Activated CD4-positive, alpha-beta memory T cell treated with anti-CD3 and anti-CD28 coated beads for 36 hours (primary cell): ENCODE measurements around the gene SCUBE2. TPM values are rescaled to one million over a fixed set of nuclear protein-coding genes. Genes with fewer than 3 reads are reported as not detected.

Source experiments
- CTCF ChIA-PET: fragments of 350-600 bp; sonication (Branson Sonifier 250); formaldehyde crosslinking; loops from one replicate; lab custom pipeline; 2021; ENCODE audit warnings: antibody characterized with exemption, inconsistent platforms; lab: Charles Lee
- POLR2A ChIA-PET: fragments of 350-600 bp; sonication (Branson Sonifier 250); formaldehyde crosslinking; loops from one replicate; lab custom pipeline; 2021; ENCODE audit warnings: antibody characterized with exemption; lab: Charles Lee
- DNase-seq: peaks from one replicate; pipeline ENCODE4 v3.0.0-alpha.2; 2020
- H3K27ac Mint-ChIP-seq: one replicate; pipeline ENCODE4 v1.8.0; 2021; ENCODE audit warnings: mixed read lengths
- H3K27me3 Mint-ChIP-seq: one replicate; pipeline ENCODE4 v1.8.0; 2021; ENCODE audit warnings: mixed read lengths
- H3K36me3 Mint-ChIP-seq: one replicate; pipeline ENCODE4 v1.8.0; 2021; ENCODE audit warnings: mixed read lengths
- H3K4me1 Mint-ChIP-seq: one replicate; pipeline ENCODE4 v1.8.0; 2021; ENCODE audit warnings: low read depth, mixed read lengths
- H3K4me3 Mint-ChIP-seq: one replicate; pipeline ENCODE4 v1.8.0; 2021; ENCODE audit warnings: mild to moderate bottlenecking, mixed read lengths
- H3K9me3 Mint-ChIP-seq: one replicate; pipeline ENCODE4 v1.8.0; 2021; ENCODE audit warnings: mixed read lengths
- intact Hi-C: fragments of 100-400 bp; cut with micrococcal nuclease; formaldehyde crosslinking; loops from one replicate; pipeline ENCODE4 v1.15.1; 2023
- total RNA-seq, 2 experiments: library from RNA; stranded (reverse); gene quantifications; one replicate each; pipeline ENCODE4 v1.2.3, GENCODE V29; 2021

The SCUBE2 gene
- total RNA-seq, 2 experiments from 2014 or later: not detected

DNA sequence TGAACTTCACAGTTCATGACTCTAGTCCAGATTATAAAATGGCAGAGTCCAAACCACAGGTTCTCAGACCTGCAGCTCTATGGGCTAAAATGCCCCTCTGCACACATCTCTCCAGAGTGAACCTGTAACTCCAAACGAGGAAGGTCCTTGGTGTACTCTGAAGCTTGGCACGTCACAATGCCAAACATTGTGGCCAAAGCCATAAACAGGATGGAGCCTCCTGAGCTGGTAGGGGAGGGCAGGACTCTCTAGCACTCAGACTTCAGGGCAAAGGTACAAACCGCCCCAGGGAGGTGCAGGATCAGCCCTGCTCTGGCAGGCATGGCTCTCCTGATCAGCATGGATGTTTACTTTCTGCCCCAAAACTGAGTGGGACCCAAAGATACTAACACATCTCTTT lies 2.3 kb downstream of the SCUBE2 start:
- H3K4me3 Mint-ChIP-seq: no peak overlapping the region
- intact Hi-C loops: no loop called here
- ChIA-PET POLR2A (no interaction called here), CTCF (interaction anchor here (0.9 to 3.6 kb wide), 5 partner anchors 45 to 74 kb away, joined by 3 to 13 read pairs (median 3); no protein-coding TSS in a partner anchor)
- peaks cover 43% of the 10 kb centered on the region for H3K27me3 Mint-ChIP-seq
- no peak overlapping the region for H3K27ac Mint-ChIP-seq
- peaks cover 2% of the 10 kb centered on the region for H3K4me1 Mint-ChIP-seq
- DNase-seq: no peak
- H3K9me3 Mint-ChIP-seq: no peaks in the 10 kb centered on the region
- no peaks in the 10 kb centered on the region for H3K36me3 Mint-ChIP-seq

DNA sequence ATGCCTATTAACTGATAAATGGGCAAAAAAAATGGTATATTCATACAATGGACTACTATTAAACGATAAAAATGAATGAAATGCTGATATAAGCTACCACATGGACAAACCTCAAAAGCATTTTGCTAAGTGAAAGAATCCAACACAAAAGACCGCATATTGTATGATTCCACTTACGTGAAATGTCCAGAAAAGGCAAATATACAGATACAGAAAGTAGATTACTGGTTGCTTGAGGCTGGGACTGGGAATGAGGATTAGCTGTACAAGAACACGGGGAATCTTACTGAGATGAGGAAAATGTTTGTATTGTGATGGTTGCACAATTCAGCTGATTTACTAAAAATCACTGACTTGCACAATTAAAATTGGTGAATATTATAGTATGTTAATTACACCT lies 8.8 kb downstream of the SCUBE2 start:
- POLR2A ChIA-PET: no interaction called here
- H3K9me3 Mint-ChIP-seq: no peaks in the 10 kb centered on the region
- no peak overlapping the region for H3K27ac Mint-ChIP-seq
- H3K27me3 Mint-ChIP-seq: peaks cover 2% of the 10 kb centered on the region
- H3K36me3 Mint-ChIP-seq: no peaks in the 10 kb centered on the region
- CTCF ChIA-PET: interaction anchor here (1.2 kb wide), 1 partner anchor 67 kb away, joined by 4 read pairs; no protein-coding TSS in a partner anchor
- no peak overlapping the region for H3K4me3 Mint-ChIP-seq
- H3K4me1 Mint-ChIP-seq: peaks cover 3% of the 10 kb centered on the region
- intact Hi-C loops: no loop called here
- DNase-seq: no peak

- POLR2A ChIA-PET: no interaction called here
- H3K27me3 Mint-ChIP-seq: peaks cover 4% of the 10 kb centered on the region
- no peak for DNase-seq
- no peaks in the 10 kb centered on the region for H3K36me3 Mint-ChIP-seq
- CTCF ChIA-PET: no interaction called here
- H3K27ac Mint-ChIP-seq: no peak overlapping the region
- H3K9me3 Mint-ChIP-seq: no peaks in the 10 kb centered on the region
- H3K4me3 Mint-ChIP-seq: no peak overlapping the region
- intact Hi-C loops: no loop called here
- H3K4me1 Mint-ChIP-seq: peaks cover 3% of the 10 kb centered on the region
Observed at GRCh38 chr11:9081153-9081552, 10.2 kb downstream of the SCUBE2 start.

DNA sequence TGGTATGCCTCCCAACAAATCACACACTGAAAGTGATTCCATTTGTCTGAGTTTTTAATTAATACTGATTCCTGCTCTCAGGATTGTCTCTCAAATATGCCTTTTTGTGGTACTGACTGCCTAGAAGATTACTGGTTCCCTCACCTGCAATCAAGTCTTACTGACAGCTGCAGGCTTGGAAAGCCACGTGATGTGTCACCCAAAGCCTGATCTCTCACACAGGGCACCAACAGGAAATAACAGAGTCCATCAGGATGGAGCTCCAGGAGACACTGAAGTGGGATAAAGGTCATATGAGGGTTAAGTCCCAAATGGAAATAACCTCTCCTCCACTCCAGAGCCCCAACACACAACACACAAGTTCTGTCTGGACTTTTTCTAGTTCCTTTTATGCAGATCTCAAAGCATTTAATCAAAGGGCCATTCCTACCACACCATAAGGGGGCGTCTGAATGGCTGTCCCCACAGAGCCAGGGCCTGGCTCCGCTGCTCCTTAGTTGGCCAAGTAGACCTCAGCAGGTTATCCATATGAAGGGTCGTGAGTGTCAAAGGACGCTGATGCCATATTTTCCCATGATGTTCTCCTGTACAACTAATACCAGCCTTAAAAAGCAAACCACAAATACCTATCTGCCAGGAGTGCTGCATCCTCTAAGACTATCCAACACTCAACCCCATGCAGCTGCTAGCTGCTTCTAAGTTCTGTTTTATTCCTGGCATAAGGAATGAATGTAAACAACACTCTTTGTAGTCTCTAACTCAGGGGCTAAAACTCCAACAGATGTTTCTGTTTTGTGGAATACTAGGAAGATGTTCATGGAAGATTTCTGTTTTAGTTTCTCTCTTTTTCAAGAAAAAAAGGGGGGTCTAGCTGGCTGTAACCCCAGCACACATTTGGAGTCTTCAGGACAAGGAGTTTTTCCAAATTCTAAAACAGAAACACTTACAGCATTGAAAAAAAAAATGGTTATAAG lies 13.0 kb downstream of the SCUBE2 start:
- intact Hi-C loops: no loop called here
- peaks cover 3% of the 10 kb centered on the region for H3K4me1 Mint-ChIP-seq
- H3K27ac Mint-ChIP-seq: no peak overlapping the region
- no peak overlapping the region for H3K4me3 Mint-ChIP-seq
- CTCF ChIA-PET: no interaction called here
- peaks cover 13% of the 10 kb centered on the region for H3K27me3 Mint-ChIP-seq
- no peaks in the 10 kb centered on the region for H3K9me3 Mint-ChIP-seq
- no peak for DNase-seq
- no peaks in the 10 kb centered on the region for H3K36me3 Mint-ChIP-seq
- POLR2A ChIA-PET: no interaction called here

- POLR2A ChIA-PET: interaction anchor here (1.3 kb wide), 1 partner anchor 54 kb away, joined by 3 read pairs; no protein-coding TSS in a partner anchor
- H3K4me3 Mint-ChIP-seq: no peak overlapping the region
- no peak overlapping the region for H3K27ac Mint-ChIP-seq
- peaks cover 14% of the 10 kb centered on the region for H3K27me3 Mint-ChIP-seq
- CTCF ChIA-PET: interaction anchor here (0.6 to 1.6 kb wide), 5 partner anchors 17 to 251 kb away, joined by 3 to 6 read pairs (median 3); no protein-coding TSS in a partner anchor
- H3K4me1 Mint-ChIP-seq: peaks cover 3% of the 10 kb centered on the region
- intact Hi-C loops: no loop called here
- H3K9me3 Mint-ChIP-seq: no peaks in the 10 kb centered on the region
- no peaks in the 10 kb centered on the region for H3K36me3 Mint-ChIP-seq
- no peak for DNase-seq
Observed at GRCh38 chr11:9077164-9077563, 14.2 kb downstream of the SCUBE2 start.

DNA sequence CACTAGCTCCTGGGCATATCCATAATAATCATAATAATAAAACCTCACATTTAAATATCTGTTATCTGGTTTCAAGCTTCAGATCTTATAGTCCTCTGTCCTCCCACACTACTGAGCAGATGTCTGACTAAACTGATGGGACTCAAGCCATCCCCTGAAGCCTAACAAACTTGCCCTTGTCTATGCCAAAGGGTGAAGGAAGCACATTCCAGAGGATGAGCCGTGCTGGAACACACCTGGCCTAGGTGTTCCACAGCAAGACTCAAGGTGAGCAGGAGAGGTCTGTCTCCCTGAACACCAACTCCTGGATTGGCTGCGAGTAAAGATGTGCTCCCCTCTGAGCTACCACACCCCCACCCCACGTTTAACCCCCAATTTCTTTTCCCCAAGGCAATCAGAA lies 14.7 kb downstream of the SCUBE2 start:
- H3K4me1 Mint-ChIP-seq: peaks cover 3% of the 10 kb centered on the region
- intact Hi-C loops: no loop called here
- H3K4me3 Mint-ChIP-seq: no peak overlapping the region
- H3K27ac Mint-ChIP-seq: no peak overlapping the region
- no peaks in the 10 kb centered on the region for H3K36me3 Mint-ChIP-seq
- no peak for DNase-seq
- no peaks in the 10 kb centered on the region for H3K9me3 Mint-ChIP-seq
- ChIA-PET CTCF (interaction anchor here (0.6 to 1.6 kb wide), 4 partner anchors 17 to 251 kb away, joined by 3 to 6 read pairs (median 3); no protein-coding TSS in a partner anchor), POLR2A (interaction anchor here (1.3 kb wide), 1 partner anchor 54 kb away, joined by 3 read pairs; no protein-coding TSS in a partner anchor)
- peaks cover 14% of the 10 kb centered on the region for H3K27me3 Mint-ChIP-seq

DNA sequence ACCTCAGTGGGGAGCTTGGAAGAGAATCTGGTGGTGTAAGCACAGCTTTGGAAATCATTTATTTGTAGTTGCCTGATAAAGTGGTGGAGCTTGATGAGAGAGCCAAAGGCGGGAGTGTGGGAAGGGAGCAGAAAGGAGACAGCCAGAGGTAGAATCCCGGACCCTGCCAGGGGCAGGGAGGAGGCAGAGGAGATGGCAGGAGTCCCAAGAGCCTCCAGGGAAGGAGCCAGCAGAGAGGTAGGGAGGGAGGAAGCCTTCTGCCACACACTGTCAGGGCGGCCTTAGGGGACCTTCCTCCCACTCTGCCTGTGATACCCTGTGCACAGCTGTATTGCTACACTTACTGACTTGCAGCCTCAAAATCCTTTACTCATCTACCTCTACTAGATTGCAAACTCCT lies 15.4 kb downstream of the SCUBE2 start:
- intact Hi-C loops: no loop called here
- ChIA-PET POLR2A (no interaction called here), CTCF (interaction anchor here (1.6 kb wide), 1 partner anchor 62 kb away, joined by 6 read pairs; no protein-coding TSS in a partner anchor)
- H3K27ac Mint-ChIP-seq: no peak overlapping the region
- H3K27me3 Mint-ChIP-seq: peaks cover 14% of the 10 kb centered on the region
- no peak overlapping the region for H3K4me3 Mint-ChIP-seq
- H3K36me3 Mint-ChIP-seq: no peaks in the 10 kb centered on the region
- no peak for DNase-seq
- no peaks in the 10 kb centered on the region for H3K9me3 Mint-ChIP-seq
- H3K4me1 Mint-ChIP-seq: peaks cover under 1% of the 10 kb centered on the region

DNA sequence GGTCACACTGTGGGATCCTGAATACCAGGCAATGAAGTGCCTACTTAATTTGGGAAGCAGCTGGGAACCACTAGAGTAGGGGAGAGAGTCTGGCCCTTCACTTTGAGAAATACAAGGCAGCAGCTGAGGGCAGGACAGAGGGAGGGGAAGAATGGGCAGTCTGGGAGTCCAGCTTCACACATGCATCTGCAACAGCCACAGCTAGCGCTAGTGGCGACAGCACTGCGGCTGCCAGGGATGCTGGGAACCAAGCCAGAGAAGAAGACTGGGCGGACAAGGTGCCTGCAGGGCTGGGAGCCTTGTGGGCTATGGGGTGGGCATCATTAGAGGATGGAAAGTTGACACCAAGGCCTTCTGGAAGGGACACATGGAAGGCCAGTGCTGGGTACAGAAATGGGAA lies 15.8 kb downstream of the SCUBE2 start:
- H3K27ac Mint-ChIP-seq: no peak overlapping the region
- POLR2A ChIA-PET: no interaction called here
- no peak overlapping the region for H3K4me3 Mint-ChIP-seq
- H3K9me3 Mint-ChIP-seq: no peaks in the 10 kb centered on the region
- intact Hi-C loops: no loop called here
- CTCF ChIA-PET: interaction anchor here (0.6 to 1.6 kb wide), 2 partner anchors 62 to 280 kb away, joined by 3 to 6 read pairs; no protein-coding TSS in a partner anchor
- peaks cover 14% of the 10 kb centered on the region for H3K27me3 Mint-ChIP-seq
- no peaks in the 10 kb centered on the region for H3K36me3 Mint-ChIP-seq
- no peak for DNase-seq
- no peaks in the 10 kb centered on the region for H3K4me1 Mint-ChIP-seq

DNA sequence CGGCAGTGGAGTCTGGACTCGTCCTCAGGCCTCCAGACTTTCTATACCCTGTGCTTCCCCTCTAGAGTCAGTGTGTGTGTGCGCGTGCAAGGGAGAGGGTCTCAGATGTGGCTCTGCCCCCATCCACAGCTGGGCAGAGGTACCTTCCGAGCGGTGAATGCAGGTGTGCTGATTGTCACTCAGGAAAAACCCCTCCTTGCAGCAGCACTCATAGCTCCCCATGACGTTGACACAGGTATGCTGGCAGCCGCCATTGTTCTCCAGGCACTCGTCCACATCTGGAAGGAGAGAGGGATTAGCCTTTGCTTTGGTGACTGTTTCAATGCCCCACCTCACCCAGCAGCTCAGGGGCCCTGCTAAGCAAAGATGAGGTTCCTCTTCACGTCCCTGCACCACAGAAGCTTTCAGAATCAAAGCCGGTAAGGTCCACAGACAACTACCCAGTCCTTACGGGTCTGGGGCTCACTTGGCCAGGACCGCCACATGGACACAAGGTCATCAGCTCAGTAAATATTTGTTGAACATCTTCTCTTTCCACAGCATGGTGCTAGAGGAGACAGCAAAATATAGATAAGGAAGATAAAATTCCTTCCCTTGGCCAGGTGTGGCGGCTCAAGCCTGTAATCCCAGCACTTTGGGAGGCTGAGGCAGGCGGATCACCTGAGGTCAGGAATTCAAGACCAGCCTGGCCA lies 16.9 kb downstream of the SCUBE2 start:
- no peaks in the 10 kb centered on the region for H3K9me3 Mint-ChIP-seq
- no peaks in the 10 kb centered on the region for H3K36me3 Mint-ChIP-seq
- intact Hi-C loops: no loop called here
- CTCF ChIA-PET: interaction anchor here (0.6 to 1.0 kb wide), 3 partner anchors 11 to 281 kb away, joined by 3 to 4 read pairs (median 3); no protein-coding TSS in a partner anchor
- peaks cover 18% of the 10 kb centered on the region for H3K27me3 Mint-ChIP-seq
- no peak overlapping the region for H3K4me3 Mint-ChIP-seq
- no peak overlapping the region for H3K27ac Mint-ChIP-seq
- POLR2A ChIA-PET: no interaction called here
- no peak for DNase-seq
- no peaks in the 10 kb centered on the region for H3K4me1 Mint-ChIP-seq

DNA sequence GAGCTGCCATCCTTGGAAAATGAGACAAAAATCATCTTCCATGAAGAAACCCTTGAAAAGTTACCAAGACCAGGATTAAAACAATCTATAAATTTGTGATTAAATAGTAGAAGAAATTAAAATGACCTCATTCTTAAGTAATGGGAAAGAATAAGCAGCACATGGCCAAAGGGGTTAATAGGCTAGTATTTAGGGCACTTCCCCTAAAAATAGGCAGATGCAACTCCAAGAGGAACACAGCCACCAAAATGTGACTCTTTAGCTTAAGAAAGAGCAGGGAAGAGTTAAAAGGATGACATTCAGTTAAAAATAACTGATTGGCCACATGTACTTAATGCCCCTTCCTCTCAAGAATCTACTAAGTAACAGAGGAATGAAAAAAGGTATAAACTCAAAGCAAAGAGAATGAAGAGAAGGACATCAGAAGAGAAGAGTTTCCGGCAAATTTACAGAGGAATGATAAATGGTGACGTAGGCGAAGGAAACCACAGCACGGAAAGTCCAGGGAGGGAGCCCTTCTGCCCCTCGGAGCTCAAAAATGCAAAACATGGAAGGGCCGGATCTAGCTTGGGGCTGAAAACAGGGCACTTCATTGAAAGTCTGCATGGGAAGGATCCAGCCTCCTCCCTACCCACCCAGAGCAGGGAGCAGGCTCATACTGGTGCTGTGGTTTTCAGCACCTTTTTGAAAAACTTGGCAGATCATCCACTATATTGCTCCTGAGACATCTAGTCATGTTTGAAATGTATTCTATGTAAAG lies 17.8 kb downstream of the SCUBE2 start:
- Mint-ChIP-seq H3K27ac (no peak overlapping the region), H3K36me3 (no peaks in the 10 kb centered on the region), H3K27me3 (peaks cover 24% of the 10 kb centered on the region), H3K4me1 (no peaks in the 10 kb centered on the region), H3K9me3 (no peaks in the 10 kb centered on the region), H3K4me3 (no peak overlapping the region)
- no peak for DNase-seq
- ChIA-PET POLR2A (no interaction called here), CTCF (interaction anchor here (0.7 to 1.0 kb wide), 2 partner anchors 10 to 58 kb away, joined by 3 to 4 read pairs; no protein-coding TSS in a partner anchor)
- intact Hi-C loops: no loop called here

DNA sequence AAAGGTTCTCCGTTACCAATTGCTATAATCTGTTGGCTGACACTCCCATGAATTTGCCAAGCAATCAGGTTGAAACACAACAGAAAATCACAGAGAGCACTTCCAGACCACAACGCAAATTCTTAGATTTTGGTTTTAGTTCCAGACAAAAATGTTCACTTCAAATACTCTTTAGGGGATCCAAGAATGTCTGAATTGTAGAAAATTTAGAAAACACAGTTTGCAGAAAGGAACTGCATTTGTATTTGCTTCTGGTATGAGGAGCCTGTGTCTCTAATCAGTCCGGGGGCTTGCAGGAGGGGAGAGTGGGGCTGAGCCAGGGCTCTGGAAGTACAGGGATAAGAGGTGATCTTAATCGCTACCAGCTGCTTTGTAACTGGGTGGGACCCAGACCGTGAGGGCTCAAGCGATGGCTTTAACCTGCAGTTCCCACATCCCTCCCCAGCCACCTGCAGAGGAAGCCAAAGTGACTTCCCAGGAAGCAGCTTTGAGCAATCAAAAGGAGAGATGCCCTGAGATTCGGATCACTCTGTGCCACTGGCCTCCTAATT lies 18.7 kb downstream of the SCUBE2 start:
- no peak overlapping the region for H3K27ac Mint-ChIP-seq
- no peaks in the 10 kb centered on the region for H3K36me3 Mint-ChIP-seq
- H3K9me3 Mint-ChIP-seq: no peaks in the 10 kb centered on the region
- DNase-seq: no peak
- ChIA-PET CTCF (interaction anchor here (1.0 kb wide), 1 partner anchor 65 kb away, joined by 5 read pairs; no protein-coding TSS in a partner anchor), POLR2A (no interaction called here)
- H3K27me3 Mint-ChIP-seq: peaks cover 26% of the 10 kb centered on the region
- H3K4me1 Mint-ChIP-seq: no peaks in the 10 kb centered on the region
- no peak overlapping the region for H3K4me3 Mint-ChIP-seq
- intact Hi-C loops: no loop called here
